ENCODE data around the gene SH3BP5L. TPM values are rescaled to one million over a fixed set of nuclear protein-coding genes. Genes with fewer than 3 reads are reported as not detected.

Gene SH3BP5L
- total and polyA plus RNA-seq, 10 of the 15 experiments (the other 5 are each of a cell fraction or from before 2014, with no cell fraction given): 1.1 to 22.8 (median 10.9) TPM

DNA sequence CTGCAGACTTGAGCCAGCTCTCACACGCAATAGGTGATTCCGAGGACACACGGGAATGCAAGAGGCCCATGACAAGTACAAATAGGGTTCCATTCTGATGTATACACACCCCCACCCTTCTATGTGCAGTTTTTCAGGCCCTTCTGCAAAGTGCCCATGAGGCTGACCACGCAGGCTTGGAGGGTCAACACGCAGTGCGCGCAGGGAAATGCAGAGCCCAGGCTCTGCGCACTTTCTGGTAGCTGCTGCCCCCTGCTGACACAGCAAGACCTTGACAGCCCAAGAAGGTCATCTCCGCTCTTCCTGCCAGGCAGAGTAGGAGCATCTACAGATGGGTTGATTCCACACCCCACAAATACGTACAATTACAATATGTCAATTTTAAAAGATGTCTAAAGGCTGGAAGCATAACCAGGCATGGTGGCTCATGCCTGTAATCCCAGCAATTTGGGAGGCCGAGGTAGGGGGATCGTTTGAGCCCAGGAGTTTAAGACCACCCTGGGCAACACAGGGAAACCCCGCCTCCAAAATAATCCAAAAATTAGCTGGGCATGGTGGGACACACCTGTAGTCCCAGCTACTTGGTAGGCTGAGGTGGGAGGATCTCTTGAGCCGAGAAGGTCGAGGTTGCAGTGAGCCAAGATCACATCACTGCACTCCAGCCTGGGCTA is 18.5 kb downstream of the SH3BP5L start (continued):
- TF ChIP-seq, protein P1, sequence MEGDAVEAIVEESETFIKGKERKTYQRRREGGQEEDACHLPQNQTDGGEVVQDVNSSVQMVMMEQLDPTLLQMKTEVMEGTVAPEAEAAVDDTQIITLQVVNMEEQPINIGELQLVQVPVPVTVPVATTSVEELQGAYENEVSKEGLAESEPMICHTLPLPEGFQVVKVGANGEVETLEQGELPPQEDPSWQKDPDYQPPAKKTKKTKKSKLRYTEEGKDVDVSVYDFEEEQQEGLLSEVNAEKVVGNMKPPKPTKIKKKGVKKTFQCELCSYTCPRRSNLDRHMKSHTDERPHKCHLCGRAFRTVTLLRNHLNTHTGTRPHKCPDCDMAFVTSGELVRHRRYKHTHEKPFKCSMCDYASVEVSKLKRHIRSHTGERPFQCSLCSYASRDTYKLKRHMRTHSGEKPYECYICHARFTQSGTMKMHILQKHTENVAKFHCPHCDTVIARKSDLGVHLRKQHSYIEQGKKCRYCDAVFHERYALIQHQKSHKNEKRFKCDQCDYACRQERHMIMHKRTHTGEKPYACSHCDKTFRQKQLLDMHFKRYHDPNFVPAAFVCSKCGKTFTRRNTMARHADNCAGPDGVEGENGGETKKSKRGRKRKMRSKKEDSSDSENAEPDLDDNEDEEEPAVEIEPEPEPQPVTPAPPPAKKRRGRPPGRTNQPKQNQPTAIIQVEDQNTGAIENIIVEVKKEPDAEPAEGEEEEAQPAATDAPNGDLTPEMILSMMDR (IDR thresholded peaks at IDR 0.05 in 2 of 3, conservative IDR thresholded peaks at IDR 0.05 in 1 of 3; ENCODE audit: control insufficient read depth in 2 of 3, extremely low read depth in 1 of 3, insufficient read depth in 1 of 3, low read depth in 3 of 3, low read length in 3 of 3): peak; percentile 91 to 96 (median 95)
- TF ChIP-seq ZNF207 (IDR thresholded peaks at IDR 0.05; ENCODE audit: borderline replicate concordance) (0 out of 2 replicates have a peak, but pooled peaks have one; percentile 54), NRF1 (conservative IDR thresholded peaks at IDR 0.05; ENCODE audit: low read depth, low read length) (no peak), BCL11A (IDR thresholded peaks at IDR 0.05; ENCODE audit: low read depth, low read length) (no peak), PAX8 (IDR thresholded peaks at IDR 0.05) (no peak), SP1 (IDR thresholded peaks at IDR 0.05; ENCODE audit: low read depth, low read length) (no peak), GATAD2B (conservative IDR thresholded peaks at IDR 0.05; ENCODE audit: low read depth) (peak; percentile 47; the same call in 1 of the 2 replicates), JUNB (IDR thresholded peaks at IDR 0.05) (no peak), ESRRA (IDR thresholded peaks at IDR 0.05; ENCODE audit: low read length) (0 out of 2 replicates have a peak, but pooled peaks have one; percentile 32), RB1 (IDR thresholded peaks at IDR 0.05; ENCODE audit: borderline replicate concordance) (0 out of 2 replicates have a peak, but pooled peaks have one; percentile 16), ZBED1 (IDR thresholded peaks at IDR 0.05; ENCODE audit: borderline replicate concordance) (no peak), IRF4 (IDR thresholded peaks at IDR 0.05; ENCODE audit: low read depth, low read length) (peak; percentile 65), NFYB (IDR thresholded peaks at IDR 0.05; ENCODE audit: insufficient read depth, low read depth, low read length) (no peak), SRF (IDR thresholded peaks at IDR 0.05; ENCODE audit: low read depth in 2 of 2, low read length in 2 of 2) (no peak), RAD21 (IDR thresholded peaks at IDR 0.05; ENCODE audit: insufficient read depth, low read depth, low read length) (peak; percentile 99), YBX1 (IDR thresholded peaks at IDR 0.05) (no peak), CHD2 (IDR thresholded peaks at IDR 0.05; ENCODE audit: borderline replicate concordance, low read depth, low read length) (no peak), LARP7 (IDR thresholded peaks at IDR 0.05) (no peak), KAT2A (conservative IDR thresholded peaks at IDR 0.05; ENCODE audit: control insufficient read depth, low read depth, low read length) (no peak), MTA2 (IDR thresholded peaks at IDR 0.05; ENCODE audit: low read depth) (no peak)
- TF ChIP-seq, protein P2, sequence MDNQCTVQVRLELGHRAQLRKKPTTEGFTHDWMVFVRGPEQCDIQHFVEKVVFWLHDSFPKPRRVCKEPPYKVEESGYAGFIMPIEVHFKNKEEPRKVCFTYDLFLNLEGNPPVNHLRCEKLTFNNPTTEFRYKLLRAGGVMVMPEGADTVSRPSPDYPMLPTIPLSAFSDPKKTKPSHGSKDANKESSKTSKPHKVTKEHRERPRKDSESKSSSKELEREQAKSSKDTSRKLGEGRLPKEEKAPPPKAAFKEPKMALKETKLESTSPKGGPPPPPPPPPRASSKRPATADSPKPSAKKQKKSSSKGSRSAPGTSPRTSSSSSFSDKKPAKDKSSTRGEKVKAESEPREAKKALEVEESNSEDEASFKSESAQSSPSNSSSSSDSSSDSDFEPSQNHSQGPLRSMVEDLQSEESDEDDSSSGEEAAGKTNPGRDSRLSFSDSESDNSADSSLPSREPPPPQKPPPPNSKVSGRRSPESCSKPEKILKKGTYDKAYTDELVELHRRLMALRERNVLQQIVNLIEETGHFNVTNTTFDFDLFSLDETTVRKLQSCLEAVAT (IDR thresholded peaks at IDR 0.05): peak; percentile 57; the same call in 1 of the 2 replicates
- TF ChIP-seq, protein P3, sequence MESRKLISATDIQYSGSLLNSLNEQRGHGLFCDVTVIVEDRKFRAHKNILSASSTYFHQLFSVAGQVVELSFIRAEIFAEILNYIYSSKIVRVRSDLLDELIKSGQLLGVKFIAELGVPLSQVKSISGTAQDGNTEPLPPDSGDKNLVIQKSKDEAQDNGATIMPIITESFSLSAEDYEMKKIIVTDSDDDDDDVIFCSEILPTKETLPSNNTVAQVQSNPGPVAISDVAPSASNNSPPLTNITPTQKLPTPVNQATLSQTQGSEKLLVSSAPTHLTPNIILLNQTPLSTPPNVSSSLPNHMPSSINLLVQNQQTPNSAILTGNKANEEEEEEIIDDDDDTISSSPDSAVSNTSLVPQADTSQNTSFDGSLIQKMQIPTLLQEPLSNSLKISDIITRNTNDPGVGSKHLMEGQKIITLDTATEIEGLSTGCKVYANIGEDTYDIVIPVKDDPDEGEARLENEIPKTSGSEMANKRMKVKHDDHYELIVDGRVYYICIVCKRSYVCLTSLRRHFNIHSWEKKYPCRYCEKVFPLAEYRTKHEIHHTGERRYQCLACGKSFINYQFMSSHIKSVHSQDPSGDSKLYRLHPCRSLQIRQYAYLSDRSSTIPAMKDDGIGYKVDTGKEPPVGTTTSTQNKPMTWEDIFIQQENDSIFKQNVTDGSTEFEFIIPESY (IDR thresholded peaks at IDR 0.05): peak; percentile 45; the same call in 1 of the 2 replicates
- TF ChIP-seq, protein P4, sequence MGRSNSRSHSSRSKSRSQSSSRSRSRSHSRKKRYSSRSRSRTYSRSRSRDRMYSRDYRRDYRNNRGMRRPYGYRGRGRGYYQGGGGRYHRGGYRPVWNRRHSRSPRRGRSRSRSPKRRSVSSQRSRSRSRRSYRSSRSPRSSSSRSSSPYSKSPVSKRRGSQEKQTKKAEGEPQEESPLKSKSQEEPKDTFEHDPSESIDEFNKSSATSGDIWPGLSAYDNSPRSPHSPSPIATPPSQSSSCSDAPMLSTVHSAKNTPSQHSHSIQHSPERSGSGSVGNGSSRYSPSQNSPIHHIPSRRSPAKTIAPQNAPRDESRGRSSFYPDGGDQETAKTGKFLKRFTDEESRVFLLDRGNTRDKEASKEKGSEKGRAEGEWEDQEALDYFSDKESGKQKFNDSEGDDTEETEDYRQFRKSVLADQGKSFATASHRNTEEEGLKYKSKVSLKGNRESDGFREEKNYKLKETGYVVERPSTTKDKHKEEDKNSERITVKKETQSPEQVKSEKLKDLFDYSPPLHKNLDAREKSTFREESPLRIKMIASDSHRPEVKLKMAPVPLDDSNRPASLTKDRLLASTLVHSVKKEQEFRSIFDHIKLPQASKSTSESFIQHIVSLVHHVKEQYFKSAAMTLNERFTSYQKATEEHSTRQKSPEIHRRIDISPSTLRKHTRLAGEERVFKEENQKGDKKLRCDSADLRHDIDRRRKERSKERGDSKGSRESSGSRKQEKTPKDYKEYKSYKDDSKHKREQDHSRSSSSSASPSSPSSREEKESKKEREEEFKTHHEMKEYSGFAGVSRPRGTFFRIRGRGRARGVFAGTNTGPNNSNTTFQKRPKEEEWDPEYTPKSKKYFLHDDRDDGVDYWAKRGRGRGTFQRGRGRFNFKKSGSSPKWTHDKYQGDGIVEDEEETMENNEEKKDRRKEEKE (IDR thresholded peaks at IDR 0.05): no peak
